Suprapubic skin (tissue), 4 donors: Measurements from ENCODE around the gene NPDC1. TPM values are rescaled to one million over a fixed set of nuclear protein-coding genes. Genes with fewer than 3 reads are reported as not detected.
A peak's percentile ranks its signal among the peaks of the same experiment; 100 is the strongest.

ENCODE experiments used
- DNase-seq, 2 donors: peaks; one replicate each; pipeline ENCODE4 v3.0.0-alpha.2; 2019; ENCODE audit warnings: low spot score in 2 of 2
- H3K27ac ChIP-seq: fragments of 200-600 bp; sonication (generic); one replicate; pipeline ENCODE4 v1.5.1; 2019
- H3K27me3 ChIP-seq: fragments of 200-600 bp; sonication (generic); one replicate; pipeline ENCODE4 v1.5.1; 2019
- H3K36me3 ChIP-seq: fragments of 200-600 bp; sonication (generic); one replicate; pipeline ENCODE4 v1.5.1; 2019
- H3K4me1 ChIP-seq: fragments of 200-600 bp; sonication (generic); one replicate; pipeline ENCODE4 v1.5.1; 2019
- H3K4me3 ChIP-seq: fragments of 200-600 bp; sonication (generic); one replicate; pipeline ENCODE4 v1.5.1; 2019; ENCODE audit warnings: mild to moderate bottlenecking
- H3K9me3 ChIP-seq: fragments of 200-600 bp; sonication (generic); one replicate; pipeline ENCODE4 v1.5.1; 2019
- CTCF ChIP-seq, 2 donors: fragments of 200-600 bp in 1 of 2; fragments of 450-650 bp in 1 of 2; sonication (generic) in 1 of 2; IDR thresholded peaks; one replicate each; pipeline ENCODE4 v1.5.1; 2016 to 2019; ENCODE audit warnings: antibody characterized with exemption in 2 of 2, mild to moderate bottlenecking in 1 of 2, moderate library complexity in 1 of 2
- EP300 ChIP-seq: sonication (generic); formaldehyde crosslinking; IDR thresholded peaks from one replicate; pipeline ENCODE4 v1.6.1; 2017; ENCODE audit warnings: antibody characterized with exemption
- POLR2A ChIP-seq, 2 donors: fragments of 450-650 bp; IDR thresholded peaks; one replicate each; pipeline ENCODE4 v1.6.1; 2017; ENCODE audit warnings: antibody characterized with exemption in 2 of 2, mild to moderate bottlenecking in 2 of 2, moderate library complexity in 2 of 2
- POLR2AphosphoS5 ChIP-seq, 3 donors: sonication (generic); formaldehyde crosslinking; IDR thresholded peaks; one replicate each; pipeline ENCODE4 v1.6.1; 2017; ENCODE audit warnings: antibody characterized with exemption in 3 of 3
- WGBS: methylation state at CpG from one replicate; pipeline ENCODE4 v1.1.5; 2018; 5-methylcytosine and 5-hydroxymethylcytosine counted together
- total RNA-seq, 4 donors: library from RNA; depleted of rRNA; stranded (reverse); fragments of >200 nt; gene quantifications; one replicate each; pipeline ENCODE4 v1.1.0, GENCODE V29; 2016

Gene NPDC1
- total RNA-seq, 4 donors from 2014 or later, result 22.2 to 64.0 (median 47.3) TPM

GRCh38 chr9:137048655-137049543, 2.9 kb upstream of the NPDC1 start:
- H3K36me3 ChIP-seq, result no peaks in the 10 kb centered on the region
- H3K4me1 ChIP-seq, result peaks cover 51% of the 10 kb centered on the region
- peaks cover 63% of the 10 kb centered on the region for H3K27me3 ChIP-seq
- H3K27ac ChIP-seq, result no peak overlapping the region
- 49% methylated on average over 22 of the region's 72 CpGs for WGBS
- no peak for DNase-seq
- H3K4me3 ChIP-seq, result no peak overlapping the region
- TF ChIP-seq EP300 (no peak), POLR2A (IDR thresholded peaks at IDR 0.05) (no peak), CTCF (IDR thresholded peaks at IDR 0.05) (no peak), POLR2AphosphoS5 (IDR thresholded peaks at IDR 0.05) (no peak)
- no peaks in the 10 kb centered on the region for H3K9me3 ChIP-seq

DNA sequence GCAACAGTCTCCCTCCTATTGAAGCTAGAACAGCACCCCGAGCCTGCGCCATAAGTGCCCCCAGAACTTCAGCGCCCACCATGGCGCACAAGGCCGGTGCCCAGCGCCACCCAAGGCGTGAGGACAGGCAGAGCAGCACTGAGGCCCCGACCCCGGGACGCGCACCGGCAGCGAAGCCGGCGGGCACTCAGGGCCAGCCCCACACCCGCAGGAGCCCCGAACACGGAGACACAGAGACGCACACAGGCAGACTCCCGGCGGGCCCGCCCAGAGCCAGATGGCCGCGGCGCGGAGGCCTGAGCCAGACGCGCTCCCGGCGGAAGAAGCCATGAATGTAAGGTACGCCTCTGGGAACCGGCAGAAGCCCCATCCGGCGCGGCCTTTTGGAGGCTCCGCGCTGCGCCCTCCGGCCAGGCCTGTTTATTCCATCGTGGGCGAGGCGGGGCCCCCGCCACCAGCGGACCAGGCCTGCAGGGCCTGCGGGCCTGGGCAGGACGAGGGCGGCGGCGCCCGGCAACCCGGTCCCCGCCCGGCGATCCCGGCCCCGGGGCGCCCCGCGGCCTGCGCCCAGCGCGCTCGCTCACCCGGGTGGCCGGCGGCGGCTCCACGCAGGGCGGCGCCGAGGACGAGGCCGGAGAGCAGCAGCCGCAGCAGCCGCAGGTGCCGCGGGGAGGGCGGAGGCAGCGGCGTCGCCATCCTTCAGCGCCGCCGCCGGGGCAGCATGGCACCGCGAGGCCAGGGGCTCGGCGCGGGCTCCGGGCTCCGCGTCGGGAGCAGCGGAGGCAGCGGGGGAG, 486 bp downstream of the NPDC1 start:
- H3K4me3 ChIP-seq, result peak overlapping the region; percentile 69
- no peak for TF ChIP-seq CTCF (IDR thresholded peaks at IDR 0.05)
- TF ChIP-seq POLR2A (IDR thresholded peaks at IDR 0.05), result no peak
- TF ChIP-seq EP300, result no peak
- no peak for TF ChIP-seq POLR2AphosphoS5 (IDR thresholded peaks at IDR 0.05)
- peaks cover 3% of the 10 kb centered on the region for H3K36me3 ChIP-seq
- peaks cover 39% of the 10 kb centered on the region for H3K4me1 ChIP-seq
- H3K27ac ChIP-seq, result peak overlapping the region; percentile 41
- DNase-seq, result no peak
- 2% methylated on average over 38 of the region's 96 CpGs for WGBS
- no peaks in the 10 kb centered on the region for H3K9me3 ChIP-seq
- H3K27me3 ChIP-seq, result peaks cover 34% of the 10 kb centered on the region

DNA sequence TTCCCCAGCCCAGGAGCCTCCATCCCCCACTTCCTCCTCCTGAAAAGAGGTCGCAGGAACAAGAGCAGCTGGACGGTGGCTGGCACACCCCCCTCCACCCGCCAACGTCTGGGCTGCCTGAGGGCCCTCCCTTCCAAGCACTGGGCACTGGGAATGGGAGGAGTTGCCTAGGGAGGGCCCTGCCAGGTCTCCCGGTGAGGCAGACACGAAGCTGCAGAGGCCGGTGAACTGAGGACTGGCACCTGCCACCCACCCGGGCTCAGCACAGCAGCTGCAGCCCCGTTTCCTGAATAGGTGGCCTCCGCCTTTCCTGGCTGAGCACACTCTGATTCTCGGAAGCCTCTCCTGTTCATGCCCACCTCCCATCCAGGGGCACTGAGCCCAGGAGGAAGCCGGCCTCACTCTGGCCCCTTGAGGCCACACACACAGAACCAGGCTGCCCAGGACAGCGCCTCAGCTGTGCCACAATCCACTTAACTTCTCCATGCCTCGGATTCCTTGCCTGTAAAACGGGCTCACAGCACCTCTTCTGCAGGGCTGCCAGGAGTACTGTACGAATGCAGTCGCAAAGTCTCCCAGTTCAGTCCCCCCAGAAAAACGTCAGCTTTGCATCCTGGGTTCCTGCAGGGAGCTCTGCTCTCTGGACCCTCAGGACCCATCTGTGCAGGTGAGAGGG, 1.3 kb downstream of the NPDC1 start:
- H3K9me3 ChIP-seq, result no peaks in the 10 kb centered on the region
- DNase-seq, result no peak
- H3K36me3 ChIP-seq, result peaks cover 11% of the 10 kb centered on the region
- TF ChIP-seq CTCF (IDR thresholded peaks at IDR 0.05) (no peak), EP300 (no peak), POLR2AphosphoS5 (IDR thresholded peaks at IDR 0.05) (no peak), POLR2A (IDR thresholded peaks at IDR 0.05) (no peak)
- H3K4me3 ChIP-seq, result peak overlapping the region; percentile 69
- peaks cover 37% of the 10 kb centered on the region for H3K4me1 ChIP-seq
- peaks cover 30% of the 10 kb centered on the region for H3K27me3 ChIP-seq
- WGBS, result 42% methylated on average over 10 of the region's 18 CpGs
- peak overlapping the region; percentile 57 for H3K27ac ChIP-seq

GRCh38 chr9:137044037-137044436, 1.9 kb downstream of the NPDC1 start:
- H3K9me3 ChIP-seq, result no peaks in the 10 kb centered on the region
- TF ChIP-seq CTCF (IDR thresholded peaks at IDR 0.05) (no peak), EP300 (no peak), POLR2A (IDR thresholded peaks at IDR 0.05) (no peak), POLR2AphosphoS5 (IDR thresholded peaks at IDR 0.05) (no peak)
- peaks cover 24% of the 10 kb centered on the region for H3K27me3 ChIP-seq
- peaks cover 31% of the 10 kb centered on the region for H3K4me1 ChIP-seq
- H3K36me3 ChIP-seq, result peaks cover 17% of the 10 kb centered on the region
- no peak for DNase-seq
- H3K4me3 ChIP-seq, result peak overlapping the region; percentile 69
- peak overlapping the region; percentile 57 for H3K27ac ChIP-seq
- WGBS, result 75% methylated on average over 5 of the region's 12 CpGs
